HepG2 (cell line): ENCODE measurements around the gene ZACN. TPM values are rescaled to one million over a fixed set of nuclear protein-coding genes. Genes with fewer than 3 reads are reported as not detected.

Experiments used
- ATF7 ChIP-seq, 2 experiments: fragments of 450-650 bp in 1 of 2; sonication (generic) in 1 of 2; formaldehyde crosslinking in 1 of 2; IDR thresholded peaks; 2 replicates each; pipeline versions ENCODE4 v1.4.0 to v1.6.1; 2016 to 2020; ENCODE audit warnings: antibody characterized with exemption in 1 of 2, mild to moderate bottlenecking in 1 of 2, missing genetic modification reagents in 1 of 2
- BRCA1 ChIP-seq: sonication (generic); formaldehyde crosslinking; IDR thresholded peaks from 2 replicates; pipeline ENCODE4 v1.4.0; 2020; ENCODE audit warnings: missing genetic modification reagents
- CBX5 ChIP-seq: sonication (generic); formaldehyde crosslinking; IDR thresholded peaks from 2 replicates; pipeline ENCODE4 v1.4.0; 2020; ENCODE audit warnings: missing genetic modification reagents, borderline replicate concordance
- EED ChIP-seq: sonication (generic); formaldehyde crosslinking; IDR thresholded peaks from 2 replicates; pipeline ENCODE4 v1.5.0; 2020; ENCODE audit warnings: mild to moderate bottlenecking, missing genetic modification reagents
- ESRRA ChIP-seq: sonication (generic); formaldehyde crosslinking; IDR thresholded peaks from 2 replicates; pipeline ENCODE4 v1.5.1; 2020; ENCODE audit warnings: mild to moderate bottlenecking, low read depth, missing genetic modification reagents
- GATA4 ChIP-seq: sonication (generic); IDR thresholded peaks from 2 replicates; pipeline ENCODE4 v1.6.1; 2016; ENCODE audit warnings: antibody characterized with exemption, low read depth, borderline replicate concordance
- HES4 ChIP-seq: sonication (generic); formaldehyde crosslinking; IDR thresholded peaks from 2 replicates; pipeline ENCODE4 v1.9.0; 2021; ENCODE audit warnings: mild to moderate bottlenecking, missing genetic modification reagents, borderline replicate concordance
- IKZF4 ChIP-seq: sonication (generic); formaldehyde crosslinking; IDR thresholded peaks from 2 replicates; pipeline ENCODE4 v1.5.1; 2020; ENCODE audit warnings: borderline replicate concordance, mild to moderate bottlenecking, low read depth, missing genetic modification reagents; ENCODE audit errors: not compliant biosample characterization
- ISL2 ChIP-seq: sonication (generic); formaldehyde crosslinking; IDR thresholded peaks from 2 replicates; pipeline ENCODE4 v1.5.0; 2020; ENCODE audit warnings: missing genetic modification reagents
- KLF11 ChIP-seq: IDR thresholded peaks from 2 replicates; pipeline ENCODE4 v1.6.1; 2016; ENCODE audit warnings: missing compliant biosample characterization
- MED1 ChIP-seq: sonication (generic); formaldehyde crosslinking; IDR thresholded peaks from 2 replicates; pipeline ENCODE4 v1.4.0; 2020; ENCODE audit warnings: missing genetic modification reagents
- PAWR ChIP-seq: sonication (generic); formaldehyde crosslinking; IDR thresholded peaks from 2 replicates; pipeline ENCODE4 v1.4.0; 2020; ENCODE audit warnings: missing genetic modification reagents, mild to moderate bottlenecking, borderline replicate concordance
- PAX8 ChIP-seq: sonication (generic); formaldehyde crosslinking; IDR thresholded peaks from 2 replicates; pipeline ENCODE4 v1.8.0; 2022; ENCODE audit warnings: mild to moderate bottlenecking, missing genetic modification reagents, borderline replicate concordance
- POLR2A ChIP-seq, 2 experiments: IDR thresholded peaks; 2 replicates each; pipeline ENCODE4 v1.6.1; 2011; ENCODE audit warnings: low read depth in 2 of 2, low read length in 2 of 2, mild to moderate bottlenecking in 1 of 2, moderate library complexity in 1 of 2; ENCODE audit not compliant: insufficient read depth in 1 of 2
- POLR2AphosphoS5 ChIP-seq: IDR thresholded peaks from 2 replicates; pipeline ENCODE4 v1.6.1; 2012; ENCODE audit warnings: low read depth, low read length
- ZNF550 ChIP-seq: sonication (generic); formaldehyde crosslinking; IDR thresholded peaks from 2 replicates; pipeline ENCODE4 v1.4.0; 2020; ENCODE audit warnings: mild to moderate bottlenecking, missing genetic modification reagents, borderline replicate concordance
- ZNF883 ChIP-seq: sonication (generic); formaldehyde crosslinking; IDR thresholded peaks from 2 replicates; pipeline ENCODE4 v1.5.1; 2020; ENCODE audit warnings: mild to moderate bottlenecking, missing genetic modification reagents; ENCODE audit errors: not compliant biosample characterization
- ZZZ3 ChIP-seq: sonication (generic); formaldehyde crosslinking; IDR thresholded peaks from 2 replicates; pipeline ENCODE4 v1.4.0; 2020; ENCODE audit warnings: missing genetic modification reagents, mild to moderate bottlenecking, borderline replicate concordance
- polyA plus RNA-seq, 8 experiments: library from polyadenylated mRNA; depleted of rRNA in 3 of 8; stranded (reverse) in 7 of 8; unstranded in 1 of 8; fragments of >200 nt; fragmentation: Illumina TruSeq in 4 of 8; extraction: Trizol in 4 of 8; gene quantifications; 2 replicates each; pipeline versions ENCODE4 v1.2.1 to v1.2.3, GENCODE V29; 2011 to 2016; ENCODE audit warnings: low read depth in 4 of 8, missing spikeins in 1 of 8, mixed read lengths in 1 of 8; ENCODE audit not compliant: insufficient read depth in 1 of 8
- total RNA-seq, 5 experiments: library from RNA; depleted of rRNA; stranded (reverse); fragments of >200 nt; fragmentation: Illumina TruSeq; extraction: Trizol; gene quantifications; 2 replicates each; pipeline ENCODE4 v1.2.3, GENCODE V29; 2016; ENCODE audit warnings: low read depth in 1 of 5
- TF ChIP-seq, protein P1 (sequence below): sonication (generic); formaldehyde crosslinking; IDR thresholded peaks from 2 replicates; pipeline ENCODE4 v1.5.1; 2020; ENCODE audit warnings: mild to moderate bottlenecking, missing genetic modification reagents
- TF ChIP-seq, protein P2 (sequence below): sonication (generic); formaldehyde crosslinking; IDR thresholded peaks from 2 replicates; pipeline ENCODE4 v1.4.0; 2020; ENCODE audit warnings: missing genetic modification reagents
- TF ChIP-seq, protein P3 (sequence below): sonication (generic); formaldehyde crosslinking; IDR thresholded peaks from 2 replicates; pipeline ENCODE4 v1.9.0; 2021; ENCODE audit warnings: missing genetic modification reagents, mild to moderate bottlenecking, borderline replicate concordance

ZACN gene
- total and polyA plus RNA-seq, 2 of the 13 experiments (the other 11 are each of a cell fraction or from before 2014, with no cell fraction given) = 0.11 to 0.15 TPM

DNA sequence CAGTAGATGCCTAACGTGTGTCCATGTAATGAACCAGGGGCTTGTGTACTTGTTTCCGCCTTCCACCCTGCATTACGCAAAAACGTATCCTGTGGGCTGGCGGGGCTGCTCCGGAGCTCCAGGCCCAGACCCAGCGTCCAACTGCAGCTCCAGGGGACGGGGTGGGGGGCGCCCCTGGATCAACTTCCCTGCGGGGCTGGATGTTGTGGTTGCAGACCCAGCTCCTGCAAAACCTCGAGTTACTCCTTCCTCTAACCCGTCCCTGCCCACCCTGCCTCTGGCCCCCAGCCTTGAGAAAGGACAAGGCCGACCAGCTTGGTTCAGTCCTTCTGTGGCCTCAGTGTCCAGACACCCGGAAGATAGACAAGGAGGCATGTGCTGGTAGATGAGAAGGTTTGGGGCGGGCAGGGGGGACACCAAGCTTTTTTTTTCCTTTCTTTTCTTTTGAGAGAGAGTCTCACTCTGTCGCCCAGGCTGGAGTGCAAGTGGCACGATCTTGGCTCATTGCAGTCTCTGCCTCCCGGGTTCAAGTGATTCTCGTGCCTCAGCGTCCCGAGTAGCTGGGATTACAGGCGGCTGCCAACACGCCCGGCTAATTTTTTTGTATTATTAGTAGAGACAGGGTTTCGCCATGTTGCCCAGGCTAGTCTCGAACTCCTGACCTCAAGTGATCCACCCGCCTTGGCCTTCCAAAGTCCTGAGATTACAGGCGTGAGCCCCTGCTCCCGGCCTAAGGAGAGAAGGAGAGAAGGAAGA, 25.3 kb downstream of the ZACN start (continued):
- TF ChIP-seq HES4 (CRISPR knock-in tag) (no peak), MED1 (peak; percentile 8; the same call in 1 of the 2 replicates), ZZZ3 (CRISPR knock-in tag) (no peak), PAX8 (no peak), ZNF550 (CRISPR knock-in tag) (no peak), GATA4 (no peak), BRCA1 (CRISPR knock-in tag) (no peak), PAWR (CRISPR knock-in tag) (no peak), IKZF4 (peak; percentile 20), POLR2AphosphoS5 (no peak), ISL2 (CRISPR knock-in tag) (no peak), ESRRA (CRISPR knock-in tag) (no peak; the same call in none of the 2 replicates), POLR2A (IDR thresholded peaks at IDR 0.05; ENCODE audit: insufficient read depth in 1 of 2, low read depth in 2 of 2, low read length in 2 of 2) (no peak), ZNF883 (CRISPR knock-in tag) (peak; percentile 75), ATF7 (IDR thresholded peaks at IDR 0.05) (no peak), ATF7 (CRISPR knock-in tag; IDR thresholded peaks at IDR 0.05) (no peak), CBX5 (CRISPR knock-in tag) (0 out of 2 replicates have a peak, but pooled peaks have one; percentile 13), EED (CRISPR knock-in tag) (no peak), KLF11 (CRISPR knock-in tag) (no peak)
- TF ChIP-seq, protein P1, sequence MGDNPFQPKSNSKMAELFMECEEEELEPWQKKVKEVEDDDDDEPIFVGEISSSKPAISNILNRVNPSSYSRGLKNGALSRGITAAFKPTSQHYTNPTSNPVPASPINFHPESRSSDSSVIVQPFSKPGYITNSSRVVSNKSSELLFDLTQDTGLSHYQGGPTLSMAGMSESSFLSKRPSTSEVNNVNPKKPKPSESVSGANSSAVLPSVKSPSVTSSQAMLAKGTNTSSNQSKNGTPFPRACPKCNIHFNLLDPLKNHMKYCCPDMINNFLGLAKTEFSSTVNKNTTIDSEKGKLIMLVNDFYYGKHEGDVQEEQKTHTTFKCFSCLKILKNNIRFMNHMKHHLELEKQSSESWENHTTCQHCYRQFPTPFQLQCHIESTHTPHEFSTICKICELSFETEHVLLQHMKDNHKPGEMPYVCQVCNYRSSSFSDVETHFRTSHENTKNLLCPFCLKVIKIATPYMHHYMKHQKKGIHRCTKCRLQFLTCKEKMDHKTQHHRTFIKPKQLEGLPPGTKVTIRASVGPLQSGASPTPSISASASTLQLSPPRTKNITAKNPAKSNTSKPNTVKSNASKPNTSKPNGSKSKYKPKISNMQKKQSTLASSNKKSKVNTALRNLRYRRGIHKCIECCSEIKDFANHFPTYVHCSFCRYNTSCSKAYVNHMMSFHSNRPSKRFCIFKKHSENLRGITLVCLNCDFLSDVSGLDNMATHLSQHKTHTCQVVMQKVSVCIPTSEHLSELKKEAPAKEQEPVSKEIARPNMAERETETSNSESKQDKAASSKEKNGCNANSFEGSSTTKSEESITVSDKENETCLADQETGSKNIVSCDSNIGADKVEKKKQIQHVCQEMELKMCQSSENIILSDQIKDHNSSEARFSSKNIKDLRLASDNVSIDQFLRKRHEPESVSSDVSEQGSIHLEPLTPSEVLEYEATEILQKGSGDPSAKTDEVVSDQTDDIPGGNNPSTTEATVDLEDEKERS (CRISPR knock-in tag) = no peak
- TF ChIP-seq, protein P2, sequence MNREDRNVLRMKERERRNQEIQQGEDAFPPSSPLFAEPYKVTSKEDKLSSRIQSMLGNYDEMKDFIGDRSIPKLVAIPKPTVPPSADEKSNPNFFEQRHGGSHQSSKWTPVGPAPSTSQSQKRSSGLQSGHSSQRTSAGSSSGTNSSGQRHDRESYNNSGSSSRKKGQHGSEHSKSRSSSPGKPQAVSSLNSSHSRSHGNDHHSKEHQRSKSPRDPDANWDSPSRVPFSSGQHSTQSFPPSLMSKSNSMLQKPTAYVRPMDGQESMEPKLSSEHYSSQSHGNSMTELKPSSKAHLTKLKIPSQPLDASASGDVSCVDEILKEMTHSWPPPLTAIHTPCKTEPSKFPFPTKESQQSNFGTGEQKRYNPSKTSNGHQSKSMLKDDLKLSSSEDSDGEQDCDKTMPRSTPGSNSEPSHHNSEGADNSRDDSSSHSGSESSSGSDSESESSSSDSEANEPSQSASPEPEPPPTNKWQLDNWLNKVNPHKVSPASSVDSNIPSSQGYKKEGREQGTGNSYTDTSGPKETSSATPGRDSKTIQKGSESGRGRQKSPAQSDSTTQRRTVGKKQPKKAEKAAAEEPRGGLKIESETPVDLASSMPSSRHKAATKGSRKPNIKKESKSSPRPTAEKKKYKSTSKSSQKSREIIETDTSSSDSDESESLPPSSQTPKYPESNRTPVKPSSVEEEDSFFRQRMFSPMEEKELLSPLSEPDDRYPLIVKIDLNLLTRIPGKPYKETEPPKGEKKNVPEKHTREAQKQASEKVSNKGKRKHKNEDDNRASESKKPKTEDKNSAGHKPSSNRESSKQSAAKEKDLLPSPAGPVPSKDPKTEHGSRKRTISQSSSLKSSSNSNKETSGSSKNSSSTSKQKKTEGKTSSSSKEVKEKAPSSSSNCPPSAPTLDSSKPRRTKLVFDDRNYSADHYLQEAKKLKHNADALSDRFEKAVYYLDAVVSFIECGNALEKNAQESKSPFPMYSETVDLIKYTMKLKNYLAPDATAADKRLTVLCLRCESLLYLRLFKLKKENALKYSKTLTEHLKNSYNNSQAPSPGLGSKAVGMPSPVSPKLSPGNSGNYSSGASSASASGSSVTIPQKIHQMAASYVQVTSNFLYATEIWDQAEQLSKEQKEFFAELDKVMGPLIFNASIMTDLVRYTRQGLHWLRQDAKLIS (CRISPR knock-in tag) = no peak
- TF ChIP-seq, protein P3, sequence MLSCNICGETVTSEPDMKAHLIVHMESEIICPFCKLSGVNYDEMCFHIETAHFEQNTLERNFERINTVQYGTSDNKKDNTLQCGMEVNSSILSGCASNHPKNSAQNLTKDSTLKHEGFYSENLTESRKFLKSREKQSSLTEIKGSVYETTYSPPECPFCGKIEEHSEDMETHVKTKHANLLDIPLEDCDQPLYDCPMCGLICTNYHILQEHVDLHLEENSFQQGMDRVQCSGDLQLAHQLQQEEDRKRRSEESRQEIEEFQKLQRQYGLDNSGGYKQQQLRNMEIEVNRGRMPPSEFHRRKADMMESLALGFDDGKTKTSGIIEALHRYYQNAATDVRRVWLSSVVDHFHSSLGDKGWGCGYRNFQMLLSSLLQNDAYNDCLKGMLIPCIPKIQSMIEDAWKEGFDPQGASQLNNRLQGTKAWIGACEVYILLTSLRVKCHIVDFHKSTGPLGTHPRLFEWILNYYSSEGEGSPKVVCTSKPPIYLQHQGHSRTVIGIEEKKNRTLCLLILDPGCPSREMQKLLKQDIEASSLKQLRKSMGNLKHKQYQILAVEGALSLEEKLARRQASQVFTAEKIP = no peak
